ENCODE measurements around the gene NSG1.
A peak's percentile ranks its signal among the peaks of the same experiment; 100 is the strongest.

NSG1 gene

DNA sequence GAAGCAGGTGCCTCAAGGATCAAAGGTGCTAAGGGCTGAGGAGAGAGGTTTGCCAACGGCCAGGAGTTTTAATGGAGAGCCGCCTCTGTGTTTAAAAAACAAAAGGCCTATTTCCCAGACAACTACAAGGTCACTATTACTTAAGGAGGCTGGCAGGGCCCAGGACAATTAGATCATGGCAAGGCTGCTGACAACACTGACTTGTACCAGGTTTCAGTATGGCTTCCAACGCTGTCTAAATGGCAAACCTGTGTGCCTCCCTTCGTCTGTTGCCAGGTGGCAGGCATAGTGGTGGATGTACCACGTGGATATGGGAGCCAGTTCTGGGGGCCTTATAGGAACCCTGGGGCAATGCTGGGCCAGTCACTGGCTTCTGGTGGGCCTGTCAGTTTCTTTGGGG lies 41.0 kb downstream of the NSG1 start:
- TF ChIP-seq, protein P1, sequence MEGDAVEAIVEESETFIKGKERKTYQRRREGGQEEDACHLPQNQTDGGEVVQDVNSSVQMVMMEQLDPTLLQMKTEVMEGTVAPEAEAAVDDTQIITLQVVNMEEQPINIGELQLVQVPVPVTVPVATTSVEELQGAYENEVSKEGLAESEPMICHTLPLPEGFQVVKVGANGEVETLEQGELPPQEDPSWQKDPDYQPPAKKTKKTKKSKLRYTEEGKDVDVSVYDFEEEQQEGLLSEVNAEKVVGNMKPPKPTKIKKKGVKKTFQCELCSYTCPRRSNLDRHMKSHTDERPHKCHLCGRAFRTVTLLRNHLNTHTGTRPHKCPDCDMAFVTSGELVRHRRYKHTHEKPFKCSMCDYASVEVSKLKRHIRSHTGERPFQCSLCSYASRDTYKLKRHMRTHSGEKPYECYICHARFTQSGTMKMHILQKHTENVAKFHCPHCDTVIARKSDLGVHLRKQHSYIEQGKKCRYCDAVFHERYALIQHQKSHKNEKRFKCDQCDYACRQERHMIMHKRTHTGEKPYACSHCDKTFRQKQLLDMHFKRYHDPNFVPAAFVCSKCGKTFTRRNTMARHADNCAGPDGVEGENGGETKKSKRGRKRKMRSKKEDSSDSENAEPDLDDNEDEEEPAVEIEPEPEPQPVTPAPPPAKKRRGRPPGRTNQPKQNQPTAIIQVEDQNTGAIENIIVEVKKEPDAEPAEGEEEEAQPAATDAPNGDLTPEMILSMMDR (IDR thresholded peaks at IDR 0.05; ENCODE audit: insufficient read depth, missing control alignments): no peak
- DNase-seq (ENCODE audit: insufficient read length, low spot score) (no peak), FAIRE-seq (no peak)

DNA sequence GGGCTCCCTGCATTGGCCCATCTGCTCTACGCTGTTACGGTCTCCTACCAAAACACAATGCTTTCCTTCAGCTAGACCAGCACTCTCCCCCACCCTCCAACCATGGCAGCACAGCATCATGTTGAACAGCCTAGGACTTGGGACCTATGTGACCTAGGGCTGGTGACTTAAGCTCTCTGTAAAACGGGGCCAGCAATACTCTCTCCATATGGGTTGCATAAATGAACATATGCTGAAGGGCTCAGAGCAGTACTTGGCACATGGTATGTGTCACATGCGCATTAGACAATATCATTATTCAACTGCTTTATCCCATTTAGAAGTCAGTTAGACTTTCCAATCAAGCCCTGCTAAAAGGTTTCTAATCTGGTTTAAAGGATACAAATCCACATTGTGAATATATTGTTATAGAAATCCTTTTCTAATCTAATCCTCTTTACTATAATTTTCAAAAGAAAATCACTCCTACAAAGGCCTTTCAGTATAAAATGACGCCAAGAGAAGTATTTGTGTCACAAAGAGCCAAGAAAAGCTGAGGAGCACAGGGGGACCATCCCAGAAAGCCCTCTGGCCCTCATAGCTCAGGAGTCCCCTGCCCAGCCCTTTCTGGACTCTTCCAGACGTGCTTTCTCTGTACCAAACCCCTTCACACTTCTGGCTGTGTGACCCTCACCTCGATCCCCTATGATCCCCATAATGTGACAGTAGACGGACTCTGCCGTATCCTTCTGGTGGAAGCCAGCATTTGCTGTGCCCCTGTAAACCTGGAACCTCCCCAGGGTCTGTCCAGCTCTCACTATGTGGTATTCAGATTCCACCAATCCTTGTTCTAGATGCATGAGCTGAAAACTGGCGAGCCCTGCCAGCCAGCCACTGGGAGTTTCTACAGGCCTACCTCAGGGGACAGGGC lies 42.3 kb downstream of the NSG1 start:
- TF ChIP-seq, protein P1 (IDR thresholded peaks at IDR 0.05; ENCODE audit: insufficient read depth, missing control alignments): no peak
- FAIRE-seq (peak; percentile 76), DNase-seq (ENCODE audit: insufficient read length, low spot score) (peak; percentile 74)

DNA sequence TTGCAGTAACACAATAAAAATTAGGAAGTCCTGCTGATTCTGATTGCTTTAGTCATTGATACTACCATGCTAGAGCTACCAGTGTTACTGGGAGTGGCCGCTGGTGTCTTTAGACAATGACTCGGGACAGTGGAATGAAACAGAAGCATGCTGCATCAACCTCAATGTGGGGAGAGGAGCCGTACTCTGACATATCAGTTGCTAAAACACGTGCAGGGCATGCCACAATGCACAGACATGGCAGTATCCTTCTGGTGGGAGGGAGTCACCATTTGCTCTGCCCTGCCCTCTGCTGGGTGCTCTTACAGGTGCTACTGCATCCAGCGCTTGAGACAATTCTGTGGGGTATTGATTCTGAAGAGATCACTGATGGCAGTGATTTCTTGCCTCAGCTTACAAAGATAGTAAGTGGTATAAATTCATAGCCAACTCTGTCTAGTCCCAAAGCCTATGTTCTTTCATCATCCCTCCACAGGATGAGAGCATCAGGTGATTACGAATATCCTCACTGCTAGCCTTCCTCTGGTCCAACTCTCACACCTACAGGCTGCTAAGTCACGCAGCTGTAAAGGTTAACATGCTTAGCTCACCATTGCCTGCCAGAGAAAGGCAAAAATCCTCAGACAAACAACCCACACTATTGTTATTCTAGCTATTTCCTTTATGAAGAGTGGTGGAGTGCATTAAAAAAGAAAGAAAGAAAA lies 43.7 kb downstream of the NSG1 start:
- TF ChIP-seq, protein P1 (IDR thresholded peaks at IDR 0.05; ENCODE audit: insufficient read depth, missing control alignments): peak; percentile 77
- FAIRE-seq (no peak), DNase-seq (ENCODE audit: insufficient read length, low spot score) (no peak)

DNA sequence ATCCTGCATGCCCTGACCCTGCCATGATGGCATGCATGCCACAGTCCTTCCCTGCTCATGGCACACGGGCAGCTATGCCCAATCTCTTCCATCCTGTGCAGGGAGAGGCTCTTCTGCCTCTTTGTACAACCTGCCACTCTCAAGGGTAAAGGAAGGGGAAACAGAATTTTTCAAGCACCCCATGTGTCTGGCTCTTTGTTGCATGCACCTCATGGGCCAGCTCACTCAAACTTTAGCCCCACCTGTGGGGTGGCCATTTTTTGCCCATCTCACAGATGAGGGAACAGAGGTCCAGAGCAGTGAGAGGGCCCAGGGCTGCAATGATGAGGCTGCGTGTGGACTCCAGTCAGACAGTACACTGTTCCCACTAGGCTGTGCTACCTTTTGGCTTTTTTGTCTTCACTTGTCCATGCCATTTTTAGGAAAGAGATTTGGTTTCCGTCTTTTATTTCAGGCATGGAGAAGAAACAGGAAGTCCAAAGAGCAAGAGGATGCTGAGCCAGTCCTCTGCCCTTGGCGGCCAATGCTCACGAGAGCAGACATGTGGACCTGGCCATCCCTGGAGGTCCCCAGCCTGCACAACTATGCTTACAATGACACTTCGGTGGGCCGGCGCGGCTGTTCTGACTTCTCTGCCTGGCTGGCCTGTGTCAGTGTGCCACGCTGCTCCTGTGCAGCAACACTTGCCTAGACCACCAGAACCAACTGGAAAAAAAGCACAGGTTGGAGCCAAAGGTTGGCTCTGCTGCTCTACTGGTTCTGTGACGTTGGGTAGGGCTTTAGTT lies 45.6 kb downstream of the NSG1 start:
- TF ChIP-seq, protein P1 (IDR thresholded peaks at IDR 0.05; ENCODE audit: insufficient read depth, missing control alignments): no peak
- DNase-seq (ENCODE audit: insufficient read length, low spot score) (no peak), FAIRE-seq (no peak)

DNA sequence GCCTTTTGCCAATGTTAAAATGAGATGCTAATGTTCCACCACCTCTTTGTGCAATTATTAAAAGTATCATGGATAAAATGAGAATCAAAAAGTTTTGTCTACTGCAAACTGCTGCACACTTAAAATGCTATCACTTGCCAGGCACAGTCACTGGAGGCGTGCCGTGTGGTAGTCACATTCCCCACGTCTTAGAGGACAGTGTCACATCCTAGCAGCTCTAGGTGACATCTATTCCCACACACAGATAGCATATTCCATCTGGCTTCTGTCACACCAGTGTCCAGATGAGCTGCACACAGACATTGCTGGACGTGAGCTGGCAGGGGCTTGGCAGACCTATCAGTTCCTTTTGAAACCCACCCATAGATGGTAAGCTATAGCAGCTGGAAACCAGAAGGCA lies 47.0 kb downstream of the NSG1 start:
- DNase-seq (ENCODE audit: insufficient read length, low spot score) (no peak), FAIRE-seq (no peak)
- TF ChIP-seq, protein P1 (IDR thresholded peaks at IDR 0.05; ENCODE audit: insufficient read depth, missing control alignments): no peak

DNA sequence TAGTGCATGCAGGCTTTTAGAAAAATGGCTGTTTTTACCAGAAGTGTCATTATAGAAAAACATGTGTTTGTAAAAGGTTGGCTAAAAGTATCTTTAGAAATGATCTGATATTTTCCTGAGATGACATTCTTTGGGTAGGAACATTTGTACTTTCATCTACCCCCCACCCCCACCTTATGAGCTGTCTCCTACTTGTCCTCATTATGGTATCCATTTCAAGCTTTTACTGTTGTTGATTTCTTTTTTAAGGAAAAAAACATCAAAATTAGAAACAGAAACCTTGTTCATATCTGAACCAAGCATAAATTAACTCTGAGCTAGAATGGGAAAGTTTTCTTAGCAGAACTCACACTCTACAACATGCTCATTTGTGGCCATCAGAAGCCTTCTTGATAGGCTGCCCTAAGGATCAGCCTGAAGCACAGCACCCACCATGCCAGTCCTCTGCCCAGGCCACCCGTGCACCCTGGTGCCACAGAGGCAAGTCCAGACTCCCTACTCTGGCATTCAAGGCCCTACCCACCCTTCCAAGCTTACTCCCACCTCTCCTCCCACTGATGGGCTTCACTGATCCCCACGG lies 49.4 kb downstream of the NSG1 start:
- DNase-seq (ENCODE audit: insufficient read length, low spot score): no peak
- TF ChIP-seq, protein P1 (IDR thresholded peaks at IDR 0.05; ENCODE audit: insufficient read depth, missing control alignments): no peak
- no peak for FAIRE-seq

All from D721Med (cell line).